ENCODE results near the gene C9orf57. TPM values are rescaled to one million over a fixed set of nuclear protein-coding genes. Genes with fewer than 3 reads are reported as not detected.
"Not testable (repeated sequence)": the region's sequence is repeated elsewhere in the genome, so short reads cannot be mapped to it uniquely, and the experiment has no call there.

Gene C9orf57
- total RNA-seq, 1 donor: not detected

DNA sequence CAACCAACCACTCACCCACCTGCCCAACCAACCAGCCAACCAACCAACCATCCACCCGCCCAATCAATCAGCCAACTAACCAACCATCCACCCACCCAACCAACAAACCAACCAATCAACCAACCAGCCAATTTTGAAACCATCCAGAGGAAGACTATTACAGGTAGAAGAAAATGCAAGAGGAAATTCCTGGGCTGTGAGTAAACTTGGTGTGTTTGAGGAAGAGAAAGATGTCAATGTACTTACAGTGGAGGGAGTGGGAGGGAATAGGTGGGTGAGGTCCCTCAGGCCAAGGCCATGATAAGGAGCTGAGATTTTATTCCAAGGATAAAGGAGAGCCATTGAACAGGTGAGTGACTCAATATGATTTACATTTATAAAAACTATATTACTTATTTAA, 30.4 kb downstream of the C9orf57 start:
- H3K4me3 ChIP-seq (ENCODE audit: low read depth, low read length): no peak overlapping the region
- no peak for DNase-seq (ENCODE audit: low read depth)
- TF ChIP-seq, protein P1, sequence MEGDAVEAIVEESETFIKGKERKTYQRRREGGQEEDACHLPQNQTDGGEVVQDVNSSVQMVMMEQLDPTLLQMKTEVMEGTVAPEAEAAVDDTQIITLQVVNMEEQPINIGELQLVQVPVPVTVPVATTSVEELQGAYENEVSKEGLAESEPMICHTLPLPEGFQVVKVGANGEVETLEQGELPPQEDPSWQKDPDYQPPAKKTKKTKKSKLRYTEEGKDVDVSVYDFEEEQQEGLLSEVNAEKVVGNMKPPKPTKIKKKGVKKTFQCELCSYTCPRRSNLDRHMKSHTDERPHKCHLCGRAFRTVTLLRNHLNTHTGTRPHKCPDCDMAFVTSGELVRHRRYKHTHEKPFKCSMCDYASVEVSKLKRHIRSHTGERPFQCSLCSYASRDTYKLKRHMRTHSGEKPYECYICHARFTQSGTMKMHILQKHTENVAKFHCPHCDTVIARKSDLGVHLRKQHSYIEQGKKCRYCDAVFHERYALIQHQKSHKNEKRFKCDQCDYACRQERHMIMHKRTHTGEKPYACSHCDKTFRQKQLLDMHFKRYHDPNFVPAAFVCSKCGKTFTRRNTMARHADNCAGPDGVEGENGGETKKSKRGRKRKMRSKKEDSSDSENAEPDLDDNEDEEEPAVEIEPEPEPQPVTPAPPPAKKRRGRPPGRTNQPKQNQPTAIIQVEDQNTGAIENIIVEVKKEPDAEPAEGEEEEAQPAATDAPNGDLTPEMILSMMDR (IDR thresholded peaks at IDR 0.05; ENCODE audit: insufficient read depth, low read depth, low read length): no peak

DNA sequence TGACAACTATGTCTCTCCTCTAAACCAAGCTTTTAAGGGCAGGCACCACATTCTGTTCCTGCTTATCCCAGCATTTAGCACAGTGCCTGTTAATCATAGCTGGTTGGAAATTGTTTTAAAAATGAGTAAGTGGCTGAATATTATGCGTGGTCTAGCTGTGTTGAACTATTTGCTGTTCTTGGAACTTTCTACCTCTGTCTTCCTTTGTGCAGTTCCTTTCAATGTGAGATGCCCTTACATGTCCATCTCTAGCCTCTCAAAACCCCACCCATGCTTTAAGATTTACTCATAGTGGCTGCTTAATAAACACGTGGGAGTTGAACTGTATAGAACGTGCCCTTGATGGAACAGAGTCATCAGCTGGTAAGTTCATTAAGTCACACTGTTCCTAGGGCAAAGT, 34.5 kb downstream of the C9orf57 start:
- H3K4me3 ChIP-seq (ENCODE audit: low read depth, low read length): no peak overlapping the region
- TF ChIP-seq, protein P1 (IDR thresholded peaks at IDR 0.05; ENCODE audit: insufficient read depth, low read depth, low read length): no peak
- DNase-seq (ENCODE audit: low read depth): no peak

DNA sequence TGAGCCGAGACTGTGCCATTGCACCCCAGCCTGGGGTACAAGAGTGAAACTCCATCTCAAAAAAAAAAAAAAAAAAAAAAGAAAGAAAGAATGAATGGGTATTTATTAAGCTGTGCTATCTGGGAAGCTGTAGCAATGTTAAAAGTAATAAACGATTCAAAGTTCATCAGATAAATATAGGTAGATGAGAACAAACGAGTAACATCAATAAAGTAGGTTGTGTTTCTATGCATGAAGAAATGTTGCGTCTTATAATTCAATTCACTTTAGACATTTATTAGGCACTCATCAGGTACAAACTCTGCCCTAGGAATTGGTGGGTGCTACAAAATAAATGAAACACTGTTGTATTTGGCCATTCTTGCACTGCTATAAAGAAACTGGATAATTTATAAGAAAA, 36.8 kb downstream of the C9orf57 start:
- H3K4me3 ChIP-seq (ENCODE audit: low read depth, low read length): no peak overlapping the region
- no peak for DNase-seq (ENCODE audit: low read depth)
- TF ChIP-seq, protein P1 (IDR thresholded peaks at IDR 0.05; ENCODE audit: insufficient read depth, low read depth, low read length): no peak

DNA sequence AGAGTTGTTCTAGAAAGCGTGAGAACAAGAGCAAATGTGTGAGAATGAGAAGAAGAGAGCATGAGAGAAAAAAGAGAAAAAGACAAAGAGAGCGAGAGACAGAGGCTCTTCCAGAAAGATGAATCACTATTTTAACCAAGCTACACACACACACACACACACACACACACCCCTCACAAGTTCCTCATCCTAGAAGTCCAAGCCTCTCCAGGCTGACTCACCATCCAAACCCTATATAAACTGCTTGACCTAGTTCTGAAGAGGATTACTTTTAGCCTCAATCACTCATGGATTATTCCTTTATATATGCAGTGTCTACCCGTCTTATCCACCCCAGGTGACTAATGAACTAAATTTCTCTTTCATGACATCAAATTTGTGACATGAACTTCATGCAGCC, 37.6 kb downstream of the C9orf57 start:
- TF ChIP-seq, protein P1 (IDR thresholded peaks at IDR 0.05; ENCODE audit: insufficient read depth, low read depth, low read length): no peak
- DNase-seq (ENCODE audit: low read depth): peak; percentile 51

DNA sequence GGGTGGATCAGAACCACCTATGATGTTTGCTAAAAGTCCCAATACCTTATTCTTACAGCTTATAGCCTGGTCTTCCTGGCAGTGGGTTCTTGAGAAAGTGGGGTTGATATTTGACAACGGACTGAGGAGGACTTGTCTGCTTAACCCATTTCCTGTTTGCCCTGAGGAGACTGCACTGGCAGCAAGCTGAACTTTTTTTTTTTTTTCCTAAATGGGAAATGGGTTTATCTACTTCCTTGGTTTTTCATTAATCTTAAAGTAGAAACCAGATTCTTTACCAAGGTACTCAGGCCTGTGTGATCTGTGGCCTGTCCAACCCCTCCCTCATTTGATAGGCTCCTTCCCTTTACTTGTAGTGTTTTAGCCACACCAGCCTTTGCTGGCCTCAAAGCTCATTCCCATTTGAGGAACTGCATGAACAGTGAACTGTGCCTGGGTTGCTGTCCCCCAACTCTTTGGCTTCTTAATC, 47.1 kb downstream of the C9orf57 start:
- TF ChIP-seq, protein P1 (IDR thresholded peaks at IDR 0.05; ENCODE audit: insufficient read depth, low read depth, low read length): no peak
- no peak for DNase-seq (ENCODE audit: low read depth)
- H3K4me3 ChIP-seq (ENCODE audit: low read depth, low read length): no peak overlapping the region

More for the DNA sequence above, 37.6 kb downstream of the C9orf57 start:
- H3K4me3 ChIP-seq (ENCODE audit: low read depth, low read length): no peak overlapping the region

DNA sequence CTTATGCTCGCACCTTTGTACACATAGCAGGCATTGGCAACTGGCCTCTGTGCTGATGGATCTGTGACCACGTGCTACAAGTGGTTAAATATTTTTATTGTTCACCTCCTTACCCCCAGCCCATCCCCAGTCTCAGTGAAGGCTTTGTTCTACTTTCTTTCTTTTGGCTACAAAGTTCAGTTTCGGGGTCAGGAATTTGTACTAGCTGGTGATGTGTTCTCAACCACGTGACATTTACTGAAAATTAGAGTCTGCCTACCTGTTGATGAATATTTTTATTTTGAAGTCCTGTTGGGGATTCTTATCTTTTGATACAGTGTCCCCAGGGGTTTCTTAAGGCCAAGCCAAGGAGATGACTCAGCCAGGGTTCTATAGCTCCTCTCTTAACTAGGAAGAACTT, 47.8 kb downstream of the C9orf57 start:
- TF ChIP-seq, protein P1 (IDR thresholded peaks at IDR 0.05; ENCODE audit: insufficient read depth, low read depth, low read length): no peak
- DNase-seq (ENCODE audit: low read depth): no peak
- no peak overlapping the region for H3K4me3 ChIP-seq (ENCODE audit: low read depth, low read length)

DNA sequence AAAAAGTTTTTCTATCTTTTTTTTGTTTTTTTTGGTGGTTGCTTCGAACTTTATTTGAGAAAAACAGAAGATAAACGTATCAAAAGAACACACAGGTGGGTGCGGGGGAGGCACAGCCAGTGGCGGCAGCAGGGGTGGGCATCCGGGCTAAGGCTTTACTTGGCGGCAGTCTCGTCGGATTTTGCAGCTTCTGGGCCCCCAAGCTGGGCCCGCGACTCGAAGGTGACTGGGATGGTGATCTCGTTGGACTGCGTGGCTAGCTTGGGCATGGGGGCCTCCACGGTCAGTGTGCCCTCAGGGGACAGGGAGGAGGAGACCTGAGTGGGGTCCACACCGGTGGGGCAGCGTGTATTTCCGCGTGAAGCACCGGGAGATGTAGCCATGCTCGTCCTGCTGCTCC, 52.7 kb downstream of the C9orf57 start:
- DNase-seq (ENCODE audit: low read depth); H3K4me3 ChIP-seq (ENCODE audit: low read depth, low read length): not testable (repeated sequence)
